ENCODE measurements around the gene TMC2.

The TMC2 gene

DNA sequence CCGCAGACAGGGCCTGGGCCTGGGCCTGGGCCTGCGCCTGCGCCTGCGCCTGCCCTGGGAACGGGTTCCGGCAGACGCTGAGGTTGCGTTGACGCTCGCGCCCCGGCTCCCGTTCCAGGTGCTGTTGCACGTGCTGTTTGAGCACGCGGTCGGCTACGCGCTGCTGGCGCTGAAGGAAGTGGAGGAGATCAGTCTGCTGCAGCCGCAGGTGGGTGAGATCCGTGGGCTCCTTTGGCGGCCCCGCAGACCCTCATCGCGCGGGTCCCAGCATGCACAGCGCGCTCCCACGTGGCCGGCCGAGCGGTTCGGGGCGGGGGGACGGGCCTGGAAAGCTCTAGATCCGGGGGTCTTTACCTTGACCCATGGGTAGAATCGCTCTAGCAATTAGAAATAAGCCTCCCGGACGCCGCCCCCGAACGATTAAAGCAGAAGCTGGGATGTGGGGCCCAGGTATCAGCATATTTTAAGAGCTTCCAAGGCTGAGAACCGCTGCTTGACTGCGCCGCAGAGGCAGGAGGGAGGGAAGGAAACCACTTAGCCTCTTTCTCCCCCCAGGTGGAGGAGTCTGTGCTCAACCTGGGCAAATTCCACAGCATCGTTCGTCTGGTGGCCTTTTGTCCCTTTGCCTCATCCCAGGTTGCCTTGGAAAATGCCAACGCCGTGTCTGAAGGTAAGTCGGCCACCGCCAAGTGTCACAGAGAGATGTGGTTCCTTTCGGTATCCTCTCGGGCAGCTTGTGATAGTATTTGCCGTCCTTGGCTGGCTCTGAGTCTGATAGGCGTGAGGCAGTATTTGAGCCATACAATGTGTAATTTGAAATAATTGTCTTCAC lies 116.6 kb downstream of the TMC2 start:
- TF ChIP-seq, protein P1, sequence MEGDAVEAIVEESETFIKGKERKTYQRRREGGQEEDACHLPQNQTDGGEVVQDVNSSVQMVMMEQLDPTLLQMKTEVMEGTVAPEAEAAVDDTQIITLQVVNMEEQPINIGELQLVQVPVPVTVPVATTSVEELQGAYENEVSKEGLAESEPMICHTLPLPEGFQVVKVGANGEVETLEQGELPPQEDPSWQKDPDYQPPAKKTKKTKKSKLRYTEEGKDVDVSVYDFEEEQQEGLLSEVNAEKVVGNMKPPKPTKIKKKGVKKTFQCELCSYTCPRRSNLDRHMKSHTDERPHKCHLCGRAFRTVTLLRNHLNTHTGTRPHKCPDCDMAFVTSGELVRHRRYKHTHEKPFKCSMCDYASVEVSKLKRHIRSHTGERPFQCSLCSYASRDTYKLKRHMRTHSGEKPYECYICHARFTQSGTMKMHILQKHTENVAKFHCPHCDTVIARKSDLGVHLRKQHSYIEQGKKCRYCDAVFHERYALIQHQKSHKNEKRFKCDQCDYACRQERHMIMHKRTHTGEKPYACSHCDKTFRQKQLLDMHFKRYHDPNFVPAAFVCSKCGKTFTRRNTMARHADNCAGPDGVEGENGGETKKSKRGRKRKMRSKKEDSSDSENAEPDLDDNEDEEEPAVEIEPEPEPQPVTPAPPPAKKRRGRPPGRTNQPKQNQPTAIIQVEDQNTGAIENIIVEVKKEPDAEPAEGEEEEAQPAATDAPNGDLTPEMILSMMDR (IDR thresholded peaks at IDR 0.05; ENCODE audit: insufficient read depth, missing control alignments), result no peak
- DNase-seq (ENCODE audit: insufficient read length, low spot score) (no peak), FAIRE-seq (no peak)

DNA sequence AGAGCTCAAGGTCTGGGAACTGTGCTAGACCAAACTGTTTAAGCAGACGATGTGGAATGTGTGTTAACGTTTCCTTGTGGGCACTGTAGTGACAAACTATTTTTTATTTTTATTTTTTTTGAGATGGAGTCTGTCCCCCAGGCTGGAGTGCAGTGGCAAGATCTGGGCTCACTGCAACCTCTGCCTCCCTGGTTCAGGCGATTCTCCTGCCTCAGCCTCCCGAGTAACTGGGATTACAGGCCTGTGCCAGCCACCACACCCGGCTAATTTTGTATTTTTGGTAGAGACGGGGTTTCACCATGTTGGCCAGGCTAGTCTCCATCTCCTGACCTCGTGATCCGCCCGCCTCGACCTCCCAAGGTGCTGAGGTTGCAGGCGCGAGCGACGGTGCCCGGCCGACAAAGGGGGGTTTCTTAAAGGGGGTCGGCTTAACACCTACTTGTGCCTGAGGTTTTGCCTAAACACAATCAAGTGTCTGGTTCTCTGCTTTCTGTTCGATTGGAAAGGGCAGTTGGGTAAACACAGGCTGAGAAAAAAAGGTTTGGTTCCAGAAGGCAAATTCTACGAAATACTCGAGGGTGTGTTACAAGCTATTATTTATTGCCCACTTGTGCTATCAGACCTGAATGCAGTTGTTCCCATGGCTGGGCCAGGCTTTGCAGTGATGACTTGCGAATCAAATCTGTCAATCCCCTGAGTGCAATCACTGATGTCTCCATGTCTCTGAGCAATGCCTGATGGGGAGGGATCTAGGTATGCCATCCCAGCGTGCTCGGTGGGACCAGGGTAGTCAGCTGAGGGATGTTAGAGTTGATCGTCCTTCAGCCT lies 117.4 kb downstream of the TMC2 start:
- FAIRE-seq (no peak), DNase-seq (ENCODE audit: insufficient read length, low spot score) (no peak)
- TF ChIP-seq, protein P1 (IDR thresholded peaks at IDR 0.05; ENCODE audit: insufficient read depth, missing control alignments), result no peak

GRCh38 chr20:2654384-2654822 lies 118.0 kb downstream of the TMC2 start:
- no peak for DNase-seq (ENCODE audit: insufficient read length, low spot score)
- TF ChIP-seq, protein P1 (IDR thresholded peaks at IDR 0.05; ENCODE audit: insufficient read depth, missing control alignments), result no peak
- FAIRE-seq, result no peak

DNA sequence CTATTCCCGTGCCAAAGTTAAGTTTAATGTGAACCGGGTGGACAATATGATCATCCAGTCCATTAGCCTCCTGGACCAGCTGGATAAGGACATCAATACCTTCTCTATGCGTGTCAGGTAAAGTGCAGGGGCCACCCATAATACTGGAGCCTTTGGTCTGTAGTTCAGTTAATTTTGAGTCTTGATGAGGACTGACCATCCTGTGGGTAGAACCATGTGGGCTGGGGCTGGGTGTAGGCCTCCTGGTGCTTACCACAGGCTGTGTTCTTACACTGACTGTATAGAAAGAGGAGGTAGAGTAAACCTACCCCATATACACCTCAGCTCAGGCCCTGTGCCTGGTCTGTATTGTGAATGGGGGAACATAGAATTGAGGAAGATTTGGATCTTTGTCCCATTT lies 118.5 kb downstream of the TMC2 start:
- TF ChIP-seq, protein P1 (IDR thresholded peaks at IDR 0.05; ENCODE audit: insufficient read depth, missing control alignments), result no peak
- FAIRE-seq (no peak), DNase-seq (ENCODE audit: insufficient read length, low spot score) (no peak)

- DNase-seq (ENCODE audit: insufficient read length, low spot score) (no peak), FAIRE-seq (no peak)
- TF ChIP-seq, protein P1 (IDR thresholded peaks at IDR 0.05; ENCODE audit: insufficient read depth, missing control alignments), result no peak
Observed at GRCh38 chr20:2655331-2656116, 119.2 kb downstream of the TMC2 start.

DNA sequence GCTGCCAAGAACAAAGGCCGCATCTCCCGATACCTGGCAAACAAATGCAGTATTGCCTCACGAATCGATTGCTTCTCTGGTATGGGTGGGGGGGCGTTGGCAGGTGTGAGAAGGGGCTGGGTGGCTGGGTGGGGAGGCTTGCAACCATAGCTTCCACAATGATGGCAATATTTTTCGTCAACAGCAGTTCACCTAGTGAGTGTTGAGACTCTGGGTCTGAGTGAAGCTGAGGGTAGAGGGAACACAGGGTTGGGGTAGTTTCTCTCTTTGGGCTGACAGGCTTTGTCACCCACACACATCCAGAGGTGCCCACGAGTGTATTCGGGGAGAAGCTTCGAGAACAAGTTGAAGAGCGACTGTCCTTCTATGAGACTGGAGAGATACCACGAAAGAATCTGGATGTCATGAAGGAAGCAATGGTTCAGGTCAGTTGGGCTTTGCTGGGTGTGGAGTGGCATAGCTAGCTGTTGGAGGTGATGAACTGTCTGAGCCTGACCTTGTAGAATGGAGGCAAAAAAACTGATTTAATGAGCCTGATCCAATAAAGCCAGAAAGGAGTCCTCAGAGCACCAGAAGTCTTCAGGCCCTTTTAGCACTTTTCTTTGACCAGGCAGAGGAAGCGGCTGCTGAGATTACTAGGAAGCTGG lies 120.2 kb downstream of the TMC2 start:
- FAIRE-seq (no peak), DNase-seq (ENCODE audit: insufficient read length, low spot score) (no peak)
- TF ChIP-seq, protein P1 (IDR thresholded peaks at IDR 0.05; ENCODE audit: insufficient read depth, missing control alignments), result no peak
